Measurements from ENCODE around the gene TNPO2.

DNA sequence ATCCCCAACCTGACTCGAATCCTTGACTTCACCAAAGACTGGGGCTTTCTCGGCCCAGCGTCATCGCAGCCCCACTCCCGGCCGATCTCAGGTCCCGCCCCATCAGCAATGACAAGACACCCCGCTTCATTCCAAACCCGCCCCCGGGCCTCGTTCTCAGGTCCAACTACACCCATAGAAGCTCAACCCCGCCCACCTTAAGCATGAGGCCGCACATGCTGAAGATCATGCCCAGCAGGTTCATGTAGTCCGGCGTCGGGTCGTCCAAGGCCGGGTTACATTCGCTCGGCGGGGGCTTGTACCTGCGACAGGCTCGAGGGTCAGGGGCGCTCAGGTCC is 54.8 kb downstream of the TNPO2 start:
- TF ChIP-seq CTCF (conservative IDR thresholded peaks at IDR 0.05; ENCODE audit: low read length): no peak
- no peak for TF ChIP-seq EZH2phosphoT487 (IDR thresholded peaks at IDR 0.05; ENCODE audit: borderline replicate concordance)
